SU-DHL-6 (cell line): Measurements from ENCODE around the gene GNG8.

Experiments used
- H2AFZ ChIP-seq: fragments of 200-600 bp; sonication (generic); 2 replicates; pipeline ENCODE4 v1.6.1; 2014; ENCODE audit warnings: low read depth, mild to moderate bottlenecking, moderate library complexity, mixed read lengths, antibody characterized with exemption, low read length; ENCODE audit not compliant: severe bottlenecking
- H3F3A ChIP-seq: fragments of 200-600 bp; shearing (Covaris generic); 2 replicates; pipeline ENCODE4 v1.6.0; 2016; ENCODE audit warnings: antibody characterized with exemption, mild to moderate bottlenecking; ENCODE audit not compliant: insufficient read depth
- H3K27ac ChIP-seq: fragments of 200-600 bp; sonication (generic); 2 replicates; pipeline ENCODE4 v1.5.1; 2016; ENCODE audit warnings: low read depth, mild to moderate bottlenecking, low read length, moderate library complexity, mixed read lengths
- H3K27me3 ChIP-seq: fragments of 200-600 bp; sonication (generic), shearing (Covaris generic); 2 replicates; pipeline ENCODE4 v1.6.0; 2014; ENCODE audit warnings: mild to moderate bottlenecking, low read length
- H3K36me3 ChIP-seq: fragments of 200-600 bp; sonication (generic); 2 replicates; pipeline ENCODE4 v1.6.1; 2014; ENCODE audit warnings: mild to moderate bottlenecking, low read length, mixed read lengths
- H3K4me2 ChIP-seq: fragments of 300-600, 200-600 bp; shearing (Covaris generic), sonication (generic); 2 replicates; pipeline ENCODE4 v1.6.0; 2014; ENCODE audit warnings: low read length, low read depth, mild to moderate bottlenecking; ENCODE audit not compliant: poor library complexity, severe bottlenecking
- H3K4me3 ChIP-seq: fragments of 200-600 bp; sonication (generic); 2 replicates; pipeline ENCODE4 v1.5.1; 2014; ENCODE audit warnings: antibody characterized with exemption, low read length, mild to moderate bottlenecking, mixed read lengths; ENCODE audit not compliant: insufficient read depth, poor library complexity, severe bottlenecking
- H3K79me2 ChIP-seq: fragments of 200-600 bp; sonication (generic); 2 replicates; pipeline ENCODE4 v1.6.1; 2014; ENCODE audit warnings: mild to moderate bottlenecking, low read length, moderate library complexity; ENCODE audit not compliant: insufficient read depth
- H3K9ac ChIP-seq: fragments of 200-600 bp; sonication (generic); 2 replicates; pipeline ENCODE4 v1.7.0; 2014; ENCODE audit warnings: mild to moderate bottlenecking, low read length
- H3K9me2 ChIP-seq: fragments of 200-600 bp; sonication (generic); replicated peaks from 2 replicates; pipeline ENCODE4 v1.6.1; 2014; ENCODE audit warnings: low read length; ENCODE audit not compliant: insufficient read depth
- H3K9me3 ChIP-seq: fragments of 200-600 bp; sonication (generic); 2 replicates; pipeline ENCODE4 v1.6.1; 2014; ENCODE audit warnings: low read length, mixed read lengths; ENCODE audit not compliant: insufficient read depth
- H4K20me1 ChIP-seq: fragments of 200-600 bp; sonication (generic); 2 replicates; pipeline ENCODE4 v1.6.1; 2014; ENCODE audit warnings: low read depth, mild to moderate bottlenecking, antibody characterized with exemption, low read length, moderate library complexity, mixed read lengths
- EZH2phosphoT487 ChIP-seq: fragments of 200-600 bp; sonication (generic), shearing (Covaris generic); conservative IDR thresholded peaks from 2 replicates; pipeline ENCODE4 v1.6.1; 2018; ENCODE audit warnings: mild to moderate bottlenecking, antibody characterized with exemption, low read length, moderate library complexity, mixed read lengths
- TF ChIP-seq, protein P1 (sequence below): fragments of 200-600 bp; sonication (generic); IDR thresholded peaks from one replicate; pipeline ENCODE4 v1.5.1; 2017; ENCODE audit warnings: antibody characterized with exemption, mild to moderate bottlenecking, low read length, moderate library complexity; ENCODE audit not compliant: insufficient read depth, poor library complexity, severe bottlenecking

GNG8 gene

DNA sequence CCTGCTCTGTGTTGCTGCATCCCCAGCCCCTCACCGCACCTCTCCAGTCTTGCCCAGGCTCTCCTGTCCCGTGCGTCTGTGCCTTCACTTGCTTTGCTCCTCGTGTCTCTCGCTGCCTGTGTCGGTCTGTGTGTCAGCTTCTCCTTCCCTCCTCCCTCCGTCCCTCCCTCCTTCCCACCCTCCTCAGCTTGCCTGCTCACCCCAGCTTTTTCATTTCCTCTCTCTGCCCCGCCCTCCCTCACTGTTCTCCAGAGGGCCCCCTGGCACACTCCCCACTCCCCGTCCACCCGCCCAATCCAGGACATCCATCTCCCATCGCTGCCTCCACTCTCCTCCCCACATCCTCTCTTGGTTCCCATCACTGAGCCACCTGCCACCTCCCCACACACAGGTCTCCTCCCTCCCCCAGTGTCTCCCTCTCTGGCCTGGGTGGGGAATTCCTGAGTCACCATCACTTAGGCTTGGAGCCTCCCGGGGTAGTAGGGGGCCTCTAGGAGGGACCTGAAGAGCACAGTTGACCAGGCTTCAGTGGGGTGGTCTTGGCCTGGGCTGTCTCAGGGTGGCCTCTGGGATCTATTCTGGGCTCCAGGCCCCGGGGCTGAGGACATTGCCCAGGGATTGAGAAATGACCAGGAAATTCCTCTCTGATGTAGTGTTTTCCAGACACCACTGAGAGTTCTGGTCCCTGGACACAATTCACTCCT is 10.9 kb downstream of the GNG8 start, which contains the start of gene PTGIR:
TSS of gene PTGIR (minus strand) at position 132 of the 704 bp plus-strand sequence. CDS start 864 bp downstream, outside the sequence.
- H3K4me3 ChIP-seq = no peak within 1 kb of the TSS
- no peaks in the 10 kb centered on the region for H3K9me2 ChIP-seq
- H3K36me3 ChIP-seq = no peaks in the 10 kb centered on the region
- no peaks in the 10 kb centered on the region for H3K79me2 ChIP-seq
- no peaks in the 10 kb centered on the region for H4K20me1 ChIP-seq
- no peak within 1 kb of the TSS for H3K27ac ChIP-seq
- no peak within 1 kb of the TSS for H3K9ac ChIP-seq
- no peaks in the 10 kb centered on the region for H3K9me3 ChIP-seq
- H2AFZ ChIP-seq = no peak within 1 kb of the TSS
- H3K27me3 ChIP-seq = no peaks in the 10 kb centered on the region
- no peaks in the 10 kb centered on the region for H3F3A ChIP-seq
- TF ChIP-seq EZH2phosphoT487 = no peak
- TF ChIP-seq, protein P1, sequence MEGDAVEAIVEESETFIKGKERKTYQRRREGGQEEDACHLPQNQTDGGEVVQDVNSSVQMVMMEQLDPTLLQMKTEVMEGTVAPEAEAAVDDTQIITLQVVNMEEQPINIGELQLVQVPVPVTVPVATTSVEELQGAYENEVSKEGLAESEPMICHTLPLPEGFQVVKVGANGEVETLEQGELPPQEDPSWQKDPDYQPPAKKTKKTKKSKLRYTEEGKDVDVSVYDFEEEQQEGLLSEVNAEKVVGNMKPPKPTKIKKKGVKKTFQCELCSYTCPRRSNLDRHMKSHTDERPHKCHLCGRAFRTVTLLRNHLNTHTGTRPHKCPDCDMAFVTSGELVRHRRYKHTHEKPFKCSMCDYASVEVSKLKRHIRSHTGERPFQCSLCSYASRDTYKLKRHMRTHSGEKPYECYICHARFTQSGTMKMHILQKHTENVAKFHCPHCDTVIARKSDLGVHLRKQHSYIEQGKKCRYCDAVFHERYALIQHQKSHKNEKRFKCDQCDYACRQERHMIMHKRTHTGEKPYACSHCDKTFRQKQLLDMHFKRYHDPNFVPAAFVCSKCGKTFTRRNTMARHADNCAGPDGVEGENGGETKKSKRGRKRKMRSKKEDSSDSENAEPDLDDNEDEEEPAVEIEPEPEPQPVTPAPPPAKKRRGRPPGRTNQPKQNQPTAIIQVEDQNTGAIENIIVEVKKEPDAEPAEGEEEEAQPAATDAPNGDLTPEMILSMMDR = no peak
- no peak within 1 kb of the TSS for H3K4me2 ChIP-seq

DNA sequence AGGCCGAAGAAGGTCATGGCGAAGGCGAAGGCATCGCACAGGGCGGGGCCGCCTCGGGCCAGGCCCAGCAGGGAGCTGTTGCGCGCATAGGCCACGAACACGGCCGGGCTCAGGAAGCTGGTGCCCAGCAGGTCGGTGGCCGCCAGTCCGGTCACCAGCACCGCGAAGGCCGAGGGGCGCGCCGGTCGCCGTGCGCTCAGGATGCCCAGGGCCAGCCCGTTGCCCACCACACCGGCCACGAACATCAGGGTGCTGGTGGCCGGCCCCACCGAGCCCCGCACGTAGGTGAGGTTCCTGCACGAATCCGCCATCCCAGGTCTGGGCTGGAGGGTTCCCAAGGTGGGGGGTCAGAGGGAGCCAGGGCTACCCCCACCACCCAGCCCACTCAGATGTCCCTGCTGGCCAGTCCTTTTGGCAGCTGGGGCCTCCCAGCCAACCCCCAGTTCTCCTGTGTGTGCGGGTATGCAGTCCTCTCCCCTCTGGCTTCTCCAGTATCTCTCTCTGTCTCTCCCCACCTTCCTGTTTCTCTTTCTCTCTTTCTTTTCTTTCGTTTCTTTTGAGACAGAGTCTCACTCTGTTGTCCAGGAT is 12.0 kb downstream of the GNG8 start:
- Histone ChIP-seq H3F3A (no peaks in the 10 kb centered on the region), H3K4me3 (no peak overlapping the region), H3K9ac (no peak overlapping the region), H3K4me2 (no peak overlapping the region), H4K20me1 (no peaks in the 10 kb centered on the region), H3K36me3 (no peaks in the 10 kb centered on the region), H2AFZ (no peak overlapping the region), H3K9me3 (no peaks in the 10 kb centered on the region), H3K27ac (no peak overlapping the region), H3K79me2 (no peaks in the 10 kb centered on the region), H3K27me3 (no peaks in the 10 kb centered on the region), H3K9me2 (no peaks in the 10 kb centered on the region)
- no peak for TF ChIP-seq EZH2phosphoT487
- TF ChIP-seq, protein P1 = no peak

DNA sequence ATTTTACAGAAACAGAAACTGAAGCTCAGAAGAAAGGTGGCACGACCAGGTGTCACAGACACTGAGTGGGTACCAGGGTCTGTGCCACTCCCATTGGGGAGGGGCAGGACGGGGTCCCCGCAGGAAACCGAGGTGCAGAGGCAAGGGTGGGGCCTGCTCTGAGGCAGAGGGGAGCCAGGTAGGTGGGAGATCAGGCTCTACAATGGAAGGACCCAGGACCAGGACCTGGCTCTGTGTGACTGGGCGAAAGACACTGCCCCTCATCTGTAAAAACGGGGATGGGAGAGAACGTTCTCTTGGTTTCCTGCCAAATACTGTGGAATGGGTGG is 13.9 kb downstream of the GNG8 start:
- H3K9me3 ChIP-seq = no peaks in the 10 kb centered on the region
- H4K20me1 ChIP-seq = no peaks in the 10 kb centered on the region
- H3K4me2 ChIP-seq = no peak overlapping the region
- no peaks in the 10 kb centered on the region for H3K9me2 ChIP-seq
- no peaks in the 10 kb centered on the region for H3K36me3 ChIP-seq
- H3K9ac ChIP-seq = no peak overlapping the region
- no peaks in the 10 kb centered on the region for H3F3A ChIP-seq
- no peak overlapping the region for H3K4me3 ChIP-seq
- no peaks in the 10 kb centered on the region for H3K79me2 ChIP-seq
- no peak overlapping the region for H3K27ac ChIP-seq
- H3K27me3 ChIP-seq = no peaks in the 10 kb centered on the region
- TF ChIP-seq, protein P1 = no peak
- no peak for TF ChIP-seq EZH2phosphoT487
- H2AFZ ChIP-seq = no peak overlapping the region
